H9 (cell line): Measurements from ENCODE around the gene ATOH7. TPM values are rescaled to one million over a fixed set of nuclear protein-coding genes. Genes with fewer than 3 reads are reported as not detected.

Experiments used
- DNase-seq: peaks from one replicate; pipeline ENCODE4 v3.0.0-alpha.2; 2017
- H2AFZ ChIP-seq: one replicate; pipeline ENCODE4 v1.6.1; 2013; ENCODE audit warnings: mild to moderate bottlenecking, low read length, control low read depth, moderate library complexity
- H2AK5ac ChIP-seq: 2 replicates; pipeline ENCODE4 v1.6.1; 2013; ENCODE audit warnings: low read length, control low read depth, mixed read lengths; ENCODE audit not compliant: insufficient read length
- H2BK120ac ChIP-seq: one replicate; pipeline ENCODE4 v1.6.1; 2013; ENCODE audit warnings: low read depth, mild to moderate bottlenecking, low read length, control low read depth, inconsistent platforms; ENCODE audit not compliant: poor library complexity, severe bottlenecking
- H2BK12ac ChIP-seq: 2 replicates; pipeline ENCODE4 v1.6.1; 2013; ENCODE audit warnings: low read length, control low read depth, mixed read lengths, low read depth; ENCODE audit not compliant: insufficient read length
- H2BK15ac ChIP-seq: 2 replicates; pipeline ENCODE4 v1.6.1; 2013; ENCODE audit warnings: low read depth, low read length, control low read depth
- H2BK20ac ChIP-seq: one replicate; pipeline ENCODE4 v1.6.1; 2013; ENCODE audit warnings: low read depth, mild to moderate bottlenecking, low read length, control low read depth, inconsistent platforms; ENCODE audit not compliant: poor library complexity, severe bottlenecking
- H2BK5ac ChIP-seq: 2 replicates; pipeline ENCODE4 v1.6.1; 2013; ENCODE audit warnings: low read length, control low read depth, mixed read lengths; ENCODE audit not compliant: insufficient read length
- H3K14ac ChIP-seq: 2 replicates; pipeline ENCODE4 v1.6.1; 2013; ENCODE audit warnings: low read length, control low read depth; ENCODE audit not compliant: insufficient read depth
- H3K18ac ChIP-seq: 2 replicates; pipeline ENCODE4 v1.6.1; 2013; ENCODE audit warnings: low read depth, mild to moderate bottlenecking, mixed read lengths, low read length, control low read depth; ENCODE audit not compliant: insufficient read length
- H3K23ac ChIP-seq: 2 replicates; pipeline ENCODE4 v1.6.1; 2013; ENCODE audit warnings: low read length, control low read depth, mixed read lengths, low read depth; ENCODE audit not compliant: insufficient read length
- H3K23me2 ChIP-seq: 2 replicates; pipeline ENCODE4 v1.6.1; 2013; ENCODE audit warnings: low read depth, mild to moderate bottlenecking, mixed read lengths, low read length, control low read depth; ENCODE audit not compliant: insufficient read length, poor library complexity, severe bottlenecking
- H3K27ac ChIP-seq: 2 replicates; pipeline ENCODE4 v1.5.1; 2013; ENCODE audit warnings: low read length, control low read depth, mixed read lengths, low read depth; ENCODE audit not compliant: insufficient read length
- H3K27me3 ChIP-seq: 2 replicates; pipeline ENCODE4 v1.6.1; 2013; ENCODE audit warnings: low read length, control low read depth, inconsistent platforms; ENCODE audit not compliant: insufficient read depth
- H3K4ac ChIP-seq: 2 replicates; pipeline ENCODE4 v1.6.1; 2013; ENCODE audit warnings: low read depth, mild to moderate bottlenecking, control low read depth, inconsistent platforms, low read length, moderate library complexity
- H3K4me1 ChIP-seq: 2 replicates; pipeline ENCODE4 v1.6.1; 2013; ENCODE audit warnings: low read length, control low read depth, inconsistent platforms; ENCODE audit not compliant: insufficient read depth
- H3K4me2 ChIP-seq: 2 replicates; pipeline ENCODE4 v1.6.1; 2013; ENCODE audit warnings: low read length, control low read depth, mixed read lengths; ENCODE audit not compliant: insufficient read length, insufficient read depth
- H3K56ac ChIP-seq: 2 replicates; pipeline ENCODE4 v1.6.1; 2013; ENCODE audit warnings: low read depth, mild to moderate bottlenecking, mixed read lengths, low read length, control low read depth; ENCODE audit not compliant: insufficient read length
- H3K79me1 ChIP-seq: 2 replicates; pipeline ENCODE4 v1.6.1; 2013; ENCODE audit warnings: low read depth, mild to moderate bottlenecking, moderate library complexity, low read length, control low read depth, inconsistent platforms; ENCODE audit not compliant: insufficient read depth, poor library complexity, severe bottlenecking
- H3K79me2 ChIP-seq: 2 replicates; pipeline ENCODE4 v1.6.1; 2013; ENCODE audit warnings: low read length, control low read depth, inconsistent platforms; ENCODE audit not compliant: insufficient read depth
- H3K9ac ChIP-seq: 2 replicates; pipeline ENCODE4 v1.6.1; 2013; ENCODE audit warnings: low read length, control low read depth, mixed read lengths; ENCODE audit not compliant: insufficient read length; ENCODE audit errors: extremely low read depth
- H3K9me3 ChIP-seq: one replicate; pipeline ENCODE4 v1.6.1; 2013; ENCODE audit warnings: low read depth, low read length, inconsistent platforms; ENCODE audit not compliant: control insufficient read depth
- H3T11ph ChIP-seq: one replicate; pipeline ENCODE4 v1.6.1; 2013; ENCODE audit warnings: mild to moderate bottlenecking, low read length, control low read depth, inconsistent platforms
- H4K20me1 ChIP-seq: one replicate; pipeline ENCODE4 v1.6.1; 2013; ENCODE audit not compliant: control insufficient read depth, insufficient read length, insufficient read depth
- H4K5ac ChIP-seq: 2 replicates; pipeline ENCODE4 v1.6.1; 2013; ENCODE audit warnings: low read depth, mild to moderate bottlenecking, mixed read lengths, low read length, control low read depth; ENCODE audit not compliant: insufficient read length
- H4K8ac ChIP-seq: replicated peaks from 2 replicates; pipeline ENCODE4 v1.6.1; 2013; ENCODE audit warnings: low read length, control low read depth, mixed read lengths, low read depth; ENCODE audit not compliant: insufficient read length
- H4K91ac ChIP-seq: 2 replicates; pipeline ENCODE4 v1.6.1; 2013; ENCODE audit warnings: low read depth, mild to moderate bottlenecking, moderate library complexity, mixed read lengths, low read length, control low read depth; ENCODE audit not compliant: insufficient read length
- H3K27ac Mint-ChIP-seq, 3 experiments: 2 replicates in 2 of 3; 3 replicates in 1 of 3; pipeline ENCODE4 v1.8.0; 2020 to 2021; ENCODE audit warnings: mixed read lengths in 3 of 3, mild to moderate bottlenecking in 1 of 3, moderate library complexity in 1 of 3
- H3K27me3 Mint-ChIP-seq: 2 replicates; pipeline ENCODE4 v1.8.0; 2021; ENCODE audit warnings: low read depth, mild to moderate bottlenecking, moderate library complexity, mixed read lengths
- H3K36me3 Mint-ChIP-seq, 3 experiments: 2 replicates in 2 of 3; 3 replicates in 1 of 3; pipeline ENCODE4 v1.8.0; 2020 to 2021; ENCODE audit warnings: low read depth in 3 of 3, mixed read lengths in 3 of 3; ENCODE audit not compliant: insufficient read depth in 1 of 3
- H3K4me1 Mint-ChIP-seq, 2 experiments: 2 replicates each; pipeline ENCODE4 v1.8.0; 2020; ENCODE audit warnings: mixed read lengths in 2 of 2
- H3K4me3 Mint-ChIP-seq, 2 experiments: 2 replicates in 1 of 2; 3 replicates in 1 of 2; pipeline ENCODE4 v1.8.0; 2020 to 2021; ENCODE audit warnings: mild to moderate bottlenecking in 2 of 2, mixed read lengths in 2 of 2, moderate library complexity in 1 of 2
- H3K9me3 Mint-ChIP-seq, 2 experiments: 2 replicates in 1 of 2; 3 replicates in 1 of 2; pipeline ENCODE4 v1.8.0; 2020; ENCODE audit warnings: mild to moderate bottlenecking in 2 of 2, mixed read lengths in 2 of 2, moderate library complexity in 1 of 2
- WGBS: extraction: QIAGEN DNeasy Blood & Tissue Kit; methylation state at CpG from one replicate; pipeline ENCODE4 v1.1.7; 2013; ENCODE audit warnings: missing lambda C conversion rate, low lambda C conversion rate, mixed read lengths; ENCODE audit not compliant: insufficient read length; ENCODE audit errors: extremely low coverage; 5-methylcytosine and 5-hydroxymethylcytosine counted together
- total RNA-seq: library from RNA; stranded (reverse); gene quantifications from 2 replicates; pipeline ENCODE4 v1.2.1, GENCODE V29; 2021
- TF ChIP-seq, protein P1 (sequence below): fragments of 200-600 bp; sonication (generic); conservative IDR thresholded peaks from 3 replicates; pipeline ENCODE4 v1.8.0; 2021; ENCODE audit warnings: antibody characterized with exemption, mild to moderate bottlenecking

ATOH7 gene
- total RNA-seq, 1 experiment from 2014 or later: 0.20 TPM

DNA sequence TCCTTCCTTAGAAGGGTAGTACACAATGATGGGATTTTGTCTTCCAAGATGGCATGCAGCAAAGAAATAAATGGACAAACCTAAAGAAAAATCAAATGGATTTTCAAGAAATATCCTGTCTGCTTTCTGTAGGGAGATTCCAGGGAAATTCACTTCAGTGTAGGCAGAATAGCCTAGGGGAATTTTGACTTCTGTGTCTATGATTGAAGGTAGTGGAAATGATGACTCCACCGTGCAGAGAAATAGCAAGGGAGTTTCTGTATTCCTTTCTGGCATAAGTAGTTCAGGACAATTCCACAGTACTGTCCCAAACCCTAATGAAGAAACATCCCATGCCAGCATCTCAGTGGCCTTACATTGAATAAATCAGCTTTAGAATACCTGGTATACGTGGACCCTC, 9.5 kb downstream of the ATOH7 start:
- Histone ChIP-seq H3K56ac (no peak overlapping the region), H2BK120ac (no peak overlapping the region), H3K18ac (no peak overlapping the region), H2BK12ac (no peak overlapping the region), H2BK20ac (no peak overlapping the region), H2BK5ac (no peak overlapping the region), H3K23me2 (no peaks in the 10 kb centered on the region), H4K20me1 (peaks cover 4% of the 10 kb centered on the region), H2BK15ac (no peak overlapping the region), H3K4ac (no peak overlapping the region), H3K23ac (no peak overlapping the region), H4K5ac (no peak overlapping the region), H3K27ac (no peak overlapping the region), H3K9me3 (no peaks in the 10 kb centered on the region), H3K27me3 (no peaks in the 10 kb centered on the region), H3K14ac (no peak overlapping the region), H3K4me2 (no peak overlapping the region), H2AFZ (no peak overlapping the region), H3K79me2 (no peaks in the 10 kb centered on the region), H4K8ac (no peak overlapping the region), H4K91ac (no peak overlapping the region), H3K4me1 (no peaks in the 10 kb centered on the region), H3K9ac (no peak overlapping the region), H3K79me1 (no peaks in the 10 kb centered on the region), H2AK5ac (no peak overlapping the region), H3T11ph (no peak overlapping the region)
- H3K27ac Mint-ChIP-seq: no peak overlapping the region
- no CpG with 5 or more reads among the region's 2 CpGs for WGBS
- no peak for DNase-seq
- TF ChIP-seq, protein P1, sequence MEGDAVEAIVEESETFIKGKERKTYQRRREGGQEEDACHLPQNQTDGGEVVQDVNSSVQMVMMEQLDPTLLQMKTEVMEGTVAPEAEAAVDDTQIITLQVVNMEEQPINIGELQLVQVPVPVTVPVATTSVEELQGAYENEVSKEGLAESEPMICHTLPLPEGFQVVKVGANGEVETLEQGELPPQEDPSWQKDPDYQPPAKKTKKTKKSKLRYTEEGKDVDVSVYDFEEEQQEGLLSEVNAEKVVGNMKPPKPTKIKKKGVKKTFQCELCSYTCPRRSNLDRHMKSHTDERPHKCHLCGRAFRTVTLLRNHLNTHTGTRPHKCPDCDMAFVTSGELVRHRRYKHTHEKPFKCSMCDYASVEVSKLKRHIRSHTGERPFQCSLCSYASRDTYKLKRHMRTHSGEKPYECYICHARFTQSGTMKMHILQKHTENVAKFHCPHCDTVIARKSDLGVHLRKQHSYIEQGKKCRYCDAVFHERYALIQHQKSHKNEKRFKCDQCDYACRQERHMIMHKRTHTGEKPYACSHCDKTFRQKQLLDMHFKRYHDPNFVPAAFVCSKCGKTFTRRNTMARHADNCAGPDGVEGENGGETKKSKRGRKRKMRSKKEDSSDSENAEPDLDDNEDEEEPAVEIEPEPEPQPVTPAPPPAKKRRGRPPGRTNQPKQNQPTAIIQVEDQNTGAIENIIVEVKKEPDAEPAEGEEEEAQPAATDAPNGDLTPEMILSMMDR: no peak
- H3K27me3 Mint-ChIP-seq: no peaks in the 10 kb centered on the region
- H3K4me3 Mint-ChIP-seq: no peak overlapping the region
- H3K36me3 Mint-ChIP-seq: no peaks in the 10 kb centered on the region
- H3K9me3 Mint-ChIP-seq: no peaks in the 10 kb centered on the region; a peak in 1 of 5 replicates
- H3K4me1 Mint-ChIP-seq: no peaks in the 10 kb centered on the region; a peak in 1 of 4 replicates
